Liver (tissue), 9 donors: Measurements from ENCODE around the gene MRC1. TPM values are rescaled to one million over a fixed set of nuclear protein-coding genes. Genes with fewer than 3 reads are reported as not detected.

Experiments used
- DNase-seq: peaks from one replicate; pipeline ENCODE4 v3.0.0-alpha.2; 2017; ENCODE audit warnings: low spot score
- H3K27ac ChIP-seq, 2 donors: one replicate each; pipeline ENCODE4 v1.7.0; 2013; ENCODE audit warnings: inconsistent platforms in 2 of 2, low read length in 2 of 2, control low read depth in 1 of 2, low read depth in 1 of 2, mild to moderate bottlenecking in 1 of 2
- H3K27me3 ChIP-seq, 4 donors: one replicate each; pipeline versions ENCODE4 v1.6.1 to v1.7.0; 2013; ENCODE audit warnings: low read length in 3 of 4, inconsistent platforms in 1 of 4, mild to moderate bottlenecking in 1 of 4, moderate library complexity in 1 of 4; ENCODE audit not compliant: control insufficient read depth in 4 of 4, insufficient read depth in 4 of 4
- H3K36me3 ChIP-seq, 4 donors: one replicate each; pipeline versions ENCODE4 v1.6.1 to v1.7.0; 2013; ENCODE audit warnings: low read length in 3 of 4, mild to moderate bottlenecking in 3 of 4, low read depth in 1 of 4, moderate library complexity in 1 of 4; ENCODE audit not compliant: control insufficient read depth in 4 of 4, insufficient read depth in 3 of 4
- H3K4me1 ChIP-seq, 4 donors: one replicate each; pipeline versions ENCODE4 v1.6.1 to v1.7.0; 2013; ENCODE audit warnings: low read length in 3 of 4, mild to moderate bottlenecking in 3 of 4, moderate library complexity in 1 of 4; ENCODE audit not compliant: control insufficient read depth in 4 of 4, insufficient read depth in 4 of 4
- H3K4me3 ChIP-seq, 3 donors: one replicate each; pipeline versions ENCODE4 v1.6.1 to v1.7.0; 2013; ENCODE audit warnings: low read length in 3 of 3, control low read depth in 1 of 3, low read depth in 1 of 3, mild to moderate bottlenecking in 1 of 3
- H3K9ac ChIP-seq, 2 donors: one replicate each; pipeline ENCODE4 v1.7.0; 2013; ENCODE audit warnings: low read length in 2 of 2, mild to moderate bottlenecking in 2 of 2, moderate library complexity in 2 of 2, control low read depth in 1 of 2, low read depth in 1 of 2
- H3K9me3 ChIP-seq, 4 donors: one replicate each; pipeline versions ENCODE4 v1.6.1 to v1.7.0; 2013; ENCODE audit warnings: low read length in 3 of 4; ENCODE audit not compliant: control insufficient read depth in 4 of 4
- CTCF ChIP-seq: fragments of 150-350 bp; IDR thresholded peaks from 2 replicates; pipeline ENCODE4 v1.5.1; 2017; ENCODE audit warnings: improper control_type of control experiment, low read depth, low read length; ENCODE audit not compliant: missing input control
- EGR1 ChIP-seq, 2 donors: IDR thresholded peaks; 2 replicates each; pipeline ENCODE4 v1.6.1; 2016 to 2018; ENCODE audit warnings: antibody characterized with exemption in 2 of 2, low read depth in 2 of 2
- FOXA1 ChIP-seq: IDR thresholded peaks from 2 replicates; pipeline ENCODE4 v1.6.1; 2016; ENCODE audit warnings: antibody characterized with exemption
- FOXA2 ChIP-seq: IDR thresholded peaks from 2 replicates; pipeline ENCODE4 v1.6.1; 2016; ENCODE audit warnings: antibody characterized with exemption
- GABPA ChIP-seq, 2 donors: IDR thresholded peaks in 1 of 2; conservative IDR thresholded peaks in 1 of 2; 2 replicates each; pipeline ENCODE4 v1.6.1; 2016; ENCODE audit warnings: antibody characterized with exemption in 2 of 2, mild to moderate bottlenecking in 1 of 2, moderate library complexity in 1 of 2
- HNF4A ChIP-seq, 2 donors: conservative IDR thresholded peaks; 2 replicates each; pipeline ENCODE4 v1.6.1; 2016; ENCODE audit warnings: antibody characterized with exemption in 2 of 2, mild to moderate bottlenecking in 2 of 2
- HNF4G ChIP-seq: IDR thresholded peaks from 2 replicates; pipeline ENCODE4 v1.6.1; 2016; ENCODE audit warnings: antibody characterized with exemption
- JUND ChIP-seq, 2 donors: IDR thresholded peaks; 2 replicates each; pipeline ENCODE4 v1.6.1; 2016; ENCODE audit warnings: antibody characterized with exemption in 2 of 2
- NR2F2 ChIP-seq: IDR thresholded peaks from 2 replicates; pipeline ENCODE4 v1.6.1; 2016; ENCODE audit warnings: antibody characterized with exemption
- RAD21 ChIP-seq, 2 donors: IDR thresholded peaks; 2 replicates each; pipeline ENCODE4 v1.6.1; 2016; ENCODE audit warnings: antibody characterized with exemption in 2 of 2, mild to moderate bottlenecking in 2 of 2
- REST ChIP-seq: IDR thresholded peaks from 2 replicates; pipeline ENCODE4 v1.6.1; 2016; ENCODE audit warnings: antibody characterized with exemption, mild to moderate bottlenecking
- SP1 ChIP-seq: IDR thresholded peaks from 2 replicates; pipeline ENCODE4 v1.6.1; 2018; ENCODE audit warnings: antibody characterized with exemption, mild to moderate bottlenecking
- TAF1 ChIP-seq: conservative IDR thresholded peaks from 2 replicates; pipeline ENCODE4 v1.6.1; 2016; ENCODE audit warnings: antibody characterized with exemption, mild to moderate bottlenecking
- YY1 ChIP-seq: IDR thresholded peaks from 2 replicates; pipeline ENCODE4 v1.6.1; 2016; ENCODE audit warnings: antibody characterized with exemption, mild to moderate bottlenecking
- ZBTB33 ChIP-seq: IDR thresholded peaks from 2 replicates; pipeline ENCODE4 v1.6.1; 2016; ENCODE audit warnings: antibody characterized with exemption
- WGBS: extraction: QIAGEN DNeasy Blood & Tissue Kit; methylation state at CpG from one replicate; pipeline ENCODE4 v1.1.7; 2013; 5-methylcytosine and 5-hydroxymethylcytosine counted together
- polyA plus RNA-seq, 2 donors: library from polyadenylated mRNA; stranded (reverse) in 1 of 2; unstranded in 1 of 2; fragments of 200-250 nt in 1 of 2; fragments of >200 nt in 1 of 2; fragmentation: Nextera tagmentation in 1 of 2; extraction: Ambion mirVana in 1 of 2; gene quantifications; one replicate each; pipeline versions ENCODE4 v1.2.1 to v1.2.3, GENCODE V29; 2013 to 2015
- total RNA-seq, 2 donors: library from RNA; depleted of rRNA; stranded (reverse); fragments of >200 nt; gene quantifications; one replicate each; pipeline ENCODE4 v1.2.3, GENCODE V29; 2014
- TF ChIP-seq, protein P1 (sequence below): IDR thresholded peaks from 2 replicates; pipeline ENCODE4 v1.6.1; 2016; ENCODE audit warnings: antibody characterized with exemption
- TF ChIP-seq, protein P2 (sequence below): IDR thresholded peaks from 2 replicates; pipeline ENCODE4 v1.6.1; 2016; ENCODE audit warnings: antibody characterized with exemption
- donor health status: healthy.
- donor health status: healthy.
- donor health status: healthy.
- donor health status: healthy.
- donor health status: healthy.

MRC1 gene
- total and polyA plus RNA-seq, 4 donors = 9.2 to 47.0 (median 34.1) TPM

GRCh38 chr10:17958049-17958448 is 148.9 kb downstream of the MRC1 start:
- Histone ChIP-seq H3K27me3 (peaks cover 0 to 5% (median 0%) of the 10 kb centered on the region in 4 donors), H3K9me3 (no peaks in the 10 kb centered on the region), H3K4me1 (no peaks in the 10 kb centered on the region), H3K4me3 (no peak overlapping the region), H3K27ac (no peak overlapping the region), H3K9ac (no peak overlapping the region), H3K36me3 (no peaks in the 10 kb centered on the region)
- 85% methylated on average over 7 of the region's 7 CpGs for WGBS
- DNase-seq = no peak
- TF ChIP-seq YY1 (no peak), REST (no peak), GABPA (IDR thresholded peaks at IDR 0.05 in 1 of 2, conservative IDR thresholded peaks at IDR 0.05 in 1 of 2) (no peak), RAD21 (IDR thresholded peaks at IDR 0.05) (no peak), SP1 (no peak), NR2F2 (no peak), TAF1 (no peak), FOXA2 (no peak), EGR1 (IDR thresholded peaks at IDR 0.05; ENCODE audit: low read depth in 2 of 2) (no peak), HNF4G (no peak), CTCF (no peak), JUND (IDR thresholded peaks at IDR 0.05) (no peak), FOXA1 (no peak), ZBTB33 (no peak), HNF4A (conservative IDR thresholded peaks at IDR 0.05) (no peak)
- TF ChIP-seq, protein P1, sequence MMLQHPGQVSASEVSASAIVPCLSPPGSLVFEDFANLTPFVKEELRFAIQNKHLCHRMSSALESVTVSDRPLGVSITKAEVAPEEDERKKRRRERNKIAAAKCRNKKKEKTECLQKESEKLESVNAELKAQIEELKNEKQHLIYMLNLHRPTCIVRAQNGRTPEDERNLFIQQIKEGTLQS = no peak
- TF ChIP-seq, protein P2, sequence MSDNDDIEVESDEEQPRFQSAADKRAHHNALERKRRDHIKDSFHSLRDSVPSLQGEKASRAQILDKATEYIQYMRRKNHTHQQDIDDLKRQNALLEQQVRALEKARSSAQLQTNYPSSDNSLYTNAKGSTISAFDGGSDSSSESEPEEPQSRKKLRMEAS = no peak

GRCh38 chr10:17959870-17960269 is 150.7 kb downstream of the MRC1 start:
- WGBS = 50% methylated on average over 2 of the region's 2 CpGs
- Histone ChIP-seq H3K27me3 (peaks cover 0 to 5% (median 0%) of the 10 kb centered on the region in 4 donors), H3K4me3 (no peak overlapping the region), H3K9ac (no peak overlapping the region), H3K27ac (no peak overlapping the region), H3K4me1 (no peaks in the 10 kb centered on the region), H3K9me3 (no peaks in the 10 kb centered on the region), H3K36me3 (no peaks in the 10 kb centered on the region)
- no peak for DNase-seq
- no peak for TF ChIP-seq ZBTB33
- no peak for TF ChIP-seq JUND (IDR thresholded peaks at IDR 0.05)
- TF ChIP-seq FOXA2 = no peak
- no peak for TF ChIP-seq HNF4G
- TF ChIP-seq RAD21 (IDR thresholded peaks at IDR 0.05) = no peak
- TF ChIP-seq EGR1 (IDR thresholded peaks at IDR 0.05; ENCODE audit: low read depth in 2 of 2) = no peak
- TF ChIP-seq, protein P1 = no peak
- TF ChIP-seq, protein P2 = no peak
- no peak for TF ChIP-seq GABPA (IDR thresholded peaks at IDR 0.05 in 1 of 2, conservative IDR thresholded peaks at IDR 0.05 in 1 of 2)
- TF ChIP-seq YY1 = no peak
- no peak for TF ChIP-seq HNF4A (conservative IDR thresholded peaks at IDR 0.05)
- no peak for TF ChIP-seq FOXA1
- no peak for TF ChIP-seq CTCF
